K562 (cell line): Measurements from ENCODE around the gene SYTL4. TPM values are rescaled to one million over a fixed set of nuclear protein-coding genes. Genes with fewer than 3 reads are reported as not detected.

ENCODE experiments used
- ATAC-seq: fragments of 200-7000 bp; cut with Tn5 transposase; 3 replicates; pipeline ENCODE4 v1.9.1; 2020; ENCODE audit warnings: moderate library complexity
- BruUV-seq: library from RNA; stranded (reverse); fragments of 400-500 nt; replicated peaks from 2 replicates; lab custom pipeline; 2021; lab: Mats Ljungman, UMichigan
- CTCF ChIA-PET: fragments of 300-600 bp; formaldehyde crosslinking; extraction: SDS; loops from one replicate; lab custom pipeline; 2021; ENCODE audit warnings: low intra/inter-chr PET ratio; lab: Yijun Ruan, JAX
- POLR2A ChIA-PET: fragments of 300-600, 350-650 bp; sonication (Branson Sonifier 250); formaldehyde crosslinking; extraction: SDS; loops from one replicate; lab custom pipeline; 2021; ENCODE audit warnings: antibody characterized with exemption, inconsistent platforms; lab: Yijun Ruan, JAX
- DNase-seq, 4 experiments: peaks; one replicate each; pipeline versions ENCODE4 v3.0.0 to v3.0.0-alpha.2; 2011 to 2018; ENCODE audit warnings: low spot score in 3 of 4, mixed read lengths in 3 of 4; ENCODE audit errors: extremely low read depth in 1 of 4
- FAIRE-seq: peaks from 2 replicates; lab custom pipeline; 2011; peaks lifted over from hg19 to GRCh38; lab: Jason Lieb, UNC
- H2AFZ ChIP-seq: 2 replicates; pipeline ENCODE4 v1.6.0; 2011; ENCODE audit warnings: low read depth, low read length, control low read depth, inconsistent platforms
- H3K27ac ChIP-seq: fragments of 200-600 bp; 3 replicates; pipeline ENCODE4 v1.8.0; 2011; ENCODE audit warnings: low read depth, mild to moderate bottlenecking, control low read depth, inconsistent platforms, low read length, moderate library complexity, mixed read lengths; ENCODE audit errors: extremely low read depth
- H3K27me3 ChIP-seq, 2 experiments: fragments of 300-600 bp in 1 of 2; 2 replicates in 1 of 2; 3 replicates in 1 of 2; pipeline versions ENCODE4 v1.6.0 to v1.8.0; 2011; ENCODE audit warnings: inconsistent platforms in 2 of 2, low read length in 2 of 2, mild to moderate bottlenecking in 1 of 2, mixed read lengths in 1 of 2, moderate library complexity in 1 of 2; ENCODE audit not compliant: control insufficient read depth in 2 of 2, insufficient read depth in 2 of 2
- H3K36me3 ChIP-seq: fragments of 300-600 bp; 3 replicates; pipeline ENCODE4 v1.8.0; 2011; ENCODE audit warnings: mild to moderate bottlenecking, low read length, inconsistent platforms; ENCODE audit not compliant: control insufficient read depth, insufficient read depth
- H3K4me1 ChIP-seq, 2 experiments: fragments of 200-600 bp in 1 of 2; replicated peaks in 1 of 2; 2 replicates in 1 of 2; 3 replicates in 1 of 2; pipeline versions ENCODE4 v1.5.1 to v1.8.0; 2011; ENCODE audit warnings: inconsistent platforms in 2 of 2, low read length in 2 of 2, mild to moderate bottlenecking in 1 of 2, mixed read lengths in 1 of 2, moderate library complexity in 1 of 2; ENCODE audit not compliant: control insufficient read depth in 2 of 2, insufficient read depth in 2 of 2
- H3K4me2 ChIP-seq: 2 replicates; pipeline ENCODE4 v1.6.1; 2011; ENCODE audit warnings: low read length, control low read depth, inconsistent platforms, mixed read lengths; ENCODE audit not compliant: insufficient read depth
- H3K4me3 ChIP-seq: fragments of 200-600 bp; sonication (generic), shearing (Covaris generic); 2 replicates; pipeline ENCODE4 v1.5.1; 2016; ENCODE audit warnings: control low read depth, inconsistent platforms
- H3K79me2 ChIP-seq: fragments of 200-600 bp; 3 replicates; pipeline ENCODE4 v1.8.0; 2011; ENCODE audit warnings: low read length, inconsistent platforms; ENCODE audit not compliant: control insufficient read depth, insufficient read depth
- H3K9ac ChIP-seq, 2 experiments: 2 replicates each; pipeline versions ENCODE4 v1.6.0 to v1.6.1; 2011; ENCODE audit warnings: low read depth in 2 of 2, low read length in 2 of 2, control low read depth in 1 of 2, inconsistent platforms in 1 of 2, mild to moderate bottlenecking in 1 of 2, mixed read lengths in 1 of 2; ENCODE audit not compliant: insufficient read depth in 1 of 2
- H3K9me1 ChIP-seq: one replicate; pipeline ENCODE4 v1.6.0; 2011; ENCODE audit warnings: inconsistent platforms, mild to moderate bottlenecking, low read length, moderate library complexity; ENCODE audit not compliant: control insufficient read depth, insufficient read depth
- H3K9me3 ChIP-seq: replicated peaks from 2 replicates; pipeline ENCODE4 v1.5.1; 2011; ENCODE audit warnings: low read depth, low read length, inconsistent platforms; ENCODE audit not compliant: control insufficient read depth, insufficient read depth
- H4K20me1 ChIP-seq: replicated peaks from 2 replicates; pipeline ENCODE4 v1.6.1; 2011; ENCODE audit warnings: low read length, inconsistent platforms, mixed read lengths; ENCODE audit not compliant: control insufficient read depth, insufficient read depth
- EZH2 ChIP-seq: IDR thresholded peaks from 2 replicates; pipeline ENCODE4 v1.6.1; 2012; ENCODE audit warnings: low read depth, mild to moderate bottlenecking, inconsistent platforms, low read length, borderline replicate concordance
- FOS ChIP-seq: IDR thresholded peaks from 3 replicates; pipeline ENCODE4 v1.6.1; 2011; ENCODE audit not compliant: insufficient read length; ENCODE audit errors: extremely low read depth
- HDAC3 ChIP-seq: fragments of 450-650 bp; IDR thresholded peaks from 2 replicates; pipeline ENCODE4 v1.6.1; 2018; ENCODE audit warnings: borderline replicate concordance, mild to moderate bottlenecking, moderate library complexity; ENCODE audit not compliant: partially characterized antibody
- HNRNPUL1 ChIP-seq: fragments of 200-400 bp; formaldehyde crosslinking; IDR thresholded peaks from 2 replicates; pipeline ENCODE4 v1.6.1; 2017; ENCODE audit warnings: low read length
- PCBP1 ChIP-seq: fragments of 200-400 bp; formaldehyde crosslinking; IDR thresholded peaks from 2 replicates; pipeline ENCODE4 v1.6.1; 2018; ENCODE audit warnings: mild to moderate bottlenecking, low read depth, low read length; ENCODE audit not compliant: poor library complexity, severe bottlenecking
- PRDM10 ChIP-seq: fragments of 450-650 bp; IDR thresholded peaks from 2 replicates; pipeline ENCODE4 v1.6.1; 2018; ENCODE audit not compliant: partially characterized antibody
- RBM17 ChIP-seq: fragments of 200-400 bp; formaldehyde crosslinking; IDR thresholded peaks from 2 replicates; pipeline ENCODE4 v1.6.1; 2017; ENCODE audit warnings: low read depth, mild to moderate bottlenecking, low read length, borderline replicate concordance
- SREBF1 ChIP-seq: fragments of 150-350 bp; IDR thresholded peaks from 2 replicates; pipeline ENCODE4 v1.6.1; 2014; ENCODE audit warnings: antibody characterized with exemption, low read depth, low read length, borderline replicate concordance
- TCF7 ChIP-seq: sonication (generic); IDR thresholded peaks from 2 replicates; pipeline ENCODE4 v1.6.1; 2016; ENCODE audit warnings: antibody characterized with exemption, borderline replicate concordance
- TEAD1 ChIP-seq, 2 experiments: fragments of 450-650 bp in 1 of 2; sonication (generic) in 1 of 2; formaldehyde crosslinking; IDR thresholded peaks; 2 replicates each; pipeline versions ENCODE4 v1.4.0 to v1.8.0; 2020 to 2022; ENCODE audit warnings: mild to moderate bottlenecking in 2 of 2, missing genetic modification reagents in 1 of 2
- ZFPM2 ChIP-seq: fragments of 250-450 bp; sonication (Bioruptor Pico); IDR thresholded peaks from 2 replicates; pipeline ENCODE4 v1.5.1; 2022; ENCODE audit warnings: mild to moderate bottlenecking
- ZKSCAN1 ChIP-seq: fragments of 150-350 bp; IDR thresholded peaks from 2 replicates; pipeline ENCODE4 v1.6.1; 2016; ENCODE audit warnings: low read depth, low read length
- WGBS: fragments of 100-300 bp; shearing (Covaris generic); methylation state at CpG from one replicate; pipeline ENCODE4 v1.1.6; 2016; ENCODE audit warnings: low coverage, mixed read lengths; ENCODE audit not compliant: insufficient coverage; ENCODE audit errors: missing lambda C conversion rate; 5-methylcytosine and 5-hydroxymethylcytosine counted together
- in situ Hi-C: fragments of 300-500 bp; cut with MboI; formaldehyde crosslinking; loops from 4 replicates; pipeline ENCODE4 v1.15.0; 2018; ENCODE audit warnings: inconsistent platforms, mixed read lengths
- intact Hi-C: fragments of 100-400 bp; cut with micrococcal nuclease; formaldehyde crosslinking; loops from 2 replicates; pipeline ENCODE4 v1.14.2; 2022
- polyA plus RNA-seq, 8 experiments: library from polyadenylated mRNA; depleted of rRNA in 4 of 8; stranded (reverse) in 5 of 8; unstranded in 3 of 8; fragments of >200 nt; fragmentation: Nextera tagmentation in 2 of 8; fragmentation: Illumina TruSeq in 1 of 8; extraction: Ambion mirVana in 2 of 8; extraction: Trizol in 1 of 8; gene quantifications; 2 replicates each; pipeline versions ENCODE4 v1.2.1 to v1.2.3, GENCODE V29; 2011 to 2014; ENCODE audit warnings: inconsistent platforms in 1 of 8, missing spikeins in 1 of 8
- total RNA-seq, 7 experiments: library from RNA; depleted of rRNA in 6 of 7; stranded (reverse); fragments of >200 nt in 6 of 7; fragmentation: Illumina TruSeq in 2 of 7; extraction: Trizol in 2 of 7; gene quantifications; 2 replicates each; pipeline versions ENCODE4 v1.2.1 to v1.2.3, GENCODE V29; 2011 to 2021; ENCODE audit warnings: low replicate concordance in 1 of 7
- TF ChIP-seq, protein P1 (sequence below), 2 experiments: fragments of 450-650 bp in 1 of 2; sonication (generic) in 1 of 2; formaldehyde crosslinking in 1 of 2; IDR thresholded peaks in 1 of 2; conservative IDR thresholded peaks in 1 of 2; 2 replicates each; pipeline versions ENCODE4 v1.6.1 to v1.8.1; 2016 to 2023; ENCODE audit warnings: mild to moderate bottlenecking in 2 of 2, moderate library complexity in 2 of 2, inconsistent platforms in 1 of 2, missing genetic modification reagents in 1 of 2
- TF ChIP-seq, protein P2 (sequence below): conservative IDR thresholded peaks from 2 replicates; pipeline ENCODE4 v1.6.1; 2011; ENCODE audit warnings: low read depth, mild to moderate bottlenecking, low read length; ENCODE audit not compliant: control insufficient read depth

The SYTL4 gene
- total and polyA plus RNA-seq, 9 of the 15 experiments (the other 6 are each of a cell fraction or from before 2014, with no cell fraction given) = 0.65 to 9.0 (median 1.5) TPM

DNA sequence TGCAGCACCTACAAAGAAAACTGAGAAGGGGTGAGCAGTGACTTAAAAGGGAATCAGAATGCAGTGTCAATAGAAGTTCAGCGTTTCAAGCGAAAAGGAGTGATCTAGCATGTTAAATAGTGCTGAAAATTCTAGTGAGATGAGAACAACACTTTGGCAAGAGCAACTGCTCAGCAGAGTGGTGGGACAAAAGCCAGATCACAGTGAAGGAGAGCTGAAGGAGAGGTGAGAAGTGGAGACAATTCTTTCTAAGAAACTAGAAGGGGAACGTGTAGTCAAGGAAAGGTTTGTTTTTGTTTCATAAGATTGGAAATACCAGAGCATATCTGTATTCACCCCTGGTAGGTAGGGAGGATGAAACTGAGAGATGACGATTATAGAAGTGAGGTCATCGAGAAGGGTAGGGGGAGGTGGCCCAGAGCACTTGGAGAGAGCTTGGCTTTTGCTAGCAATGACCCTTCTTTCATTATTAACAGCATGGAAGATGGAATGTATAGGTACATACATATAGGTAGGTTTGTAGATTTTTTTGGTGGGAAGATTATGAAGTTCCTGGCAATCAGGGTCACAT, 54.2 kb downstream of the SYTL4 start:
- no peaks in the 10 kb centered on the region for H4K20me1 ChIP-seq
- WGBS = 2% methylated on average over 4 of the region's 5 CpGs
- in situ Hi-C loops (loop anchor here (25.0 kb wide), 1 partner anchor 510 kb away; no protein-coding TSS in a partner anchor), intact Hi-C loops (loop anchor here (10.0 kb wide), 1 partner anchor 163 kb away; no protein-coding TSS in a partner anchor)
- CTCF ChIA-PET = no interaction called here
- no peak overlapping the region for H3K4me3 ChIP-seq
- no peaks in the 10 kb centered on the region for H3K4me1 ChIP-seq
- no peaks in the 10 kb centered on the region for H3K27me3 ChIP-seq
- no peaks in the 10 kb centered on the region for H3K9me1 ChIP-seq
- no peak overlapping the region for H3K9ac ChIP-seq
- no peak overlapping the region for H3K4me2 ChIP-seq
- H3K27ac ChIP-seq = no peak overlapping the region
- H3K9me3 ChIP-seq = no peaks in the 10 kb centered on the region
- POLR2A ChIA-PET = no interaction called here
- ATAC-seq = no peak
- BruUV-seq = no TSS peak
- H3K79me2 ChIP-seq = no peaks in the 10 kb centered on the region
- H3K36me3 ChIP-seq = no peaks in the 10 kb centered on the region
- DNase-seq = no peak
- no peak overlapping the region for H2AFZ ChIP-seq
- no peak for FAIRE-seq
- no peak for TF ChIP-seq ZFPM2 (CRISPR knock-in tag)
- no peak for TF ChIP-seq SREBF1
- no peak for TF ChIP-seq PRDM10
- TF ChIP-seq, protein P1, sequence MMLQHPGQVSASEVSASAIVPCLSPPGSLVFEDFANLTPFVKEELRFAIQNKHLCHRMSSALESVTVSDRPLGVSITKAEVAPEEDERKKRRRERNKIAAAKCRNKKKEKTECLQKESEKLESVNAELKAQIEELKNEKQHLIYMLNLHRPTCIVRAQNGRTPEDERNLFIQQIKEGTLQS (IDR thresholded peaks at IDR 0.05) = no peak
- TF ChIP-seq, protein P1 (CRISPR knock-in tag; conservative IDR thresholded peaks at IDR 0.05) = no peak
- no peak for TF ChIP-seq TEAD1 (CRISPR knock-in tag; IDR thresholded peaks at IDR 0.05)
- no peak for TF ChIP-seq FOS
- TF ChIP-seq HNRNPUL1 = no peak
- no peak for TF ChIP-seq EZH2
- no peak for TF ChIP-seq RBM17
- TF ChIP-seq HDAC3 = no peak
- no peak for TF ChIP-seq ZKSCAN1
- TF ChIP-seq, protein P2, sequence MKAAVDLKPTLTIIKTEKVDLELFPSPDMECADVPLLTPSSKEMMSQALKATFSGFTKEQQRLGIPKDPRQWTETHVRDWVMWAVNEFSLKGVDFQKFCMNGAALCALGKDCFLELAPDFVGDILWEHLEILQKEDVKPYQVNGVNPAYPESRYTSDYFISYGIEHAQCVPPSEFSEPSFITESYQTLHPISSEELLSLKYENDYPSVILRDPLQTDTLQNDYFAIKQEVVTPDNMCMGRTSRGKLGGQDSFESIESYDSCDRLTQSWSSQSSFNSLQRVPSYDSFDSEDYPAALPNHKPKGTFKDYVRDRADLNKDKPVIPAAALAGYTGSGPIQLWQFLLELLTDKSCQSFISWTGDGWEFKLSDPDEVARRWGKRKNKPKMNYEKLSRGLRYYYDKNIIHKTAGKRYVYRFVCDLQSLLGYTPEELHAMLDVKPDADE = no peak
- no peak for TF ChIP-seq PCBP1
- no peak for TF ChIP-seq TCF7
